Heart left ventricle (tissue), 16 donors: ENCODE results near the gene ABHD16A. TPM values are rescaled to one million over a fixed set of nuclear protein-coding genes. Genes with fewer than 3 reads are reported as not detected.

Experiments used
- ATAC-seq, 4 donors: fragments of 200-7000 bp; cut with Tn5 transposase; one replicate each; pipeline ENCODE4 v1.9.1; 2020 to 2022; ENCODE audit warnings: moderate library complexity in 4 of 4, mild to moderate bottlenecking in 3 of 4, moderate number of reproducible peaks in 1 of 4
- DNase-seq, 5 donors: peaks; one replicate each; pipeline ENCODE4 v3.0.0-alpha.2; 2020
- H3K27ac ChIP-seq, 12 donors: fragments of 200-600 bp; sonication (generic) in 4 of 12; one replicate each; pipeline versions ENCODE4 v1.5.0 to v1.8.0; 2016 to 2022; ENCODE audit warnings: mild to moderate bottlenecking in 2 of 12
- H3K27me3 ChIP-seq, 9 donors: fragments of 200-600 bp; sonication (generic) in 2 of 9; one replicate each; pipeline versions ENCODE4 v1.5.1 to v1.8.0; 2016 to 2022; ENCODE audit warnings: mild to moderate bottlenecking in 3 of 9
- H3K36me3 ChIP-seq, 9 donors: fragments of 200-600 bp; sonication (generic) in 2 of 9; one replicate each; pipeline versions ENCODE4 v1.5.0 to v1.8.0; 2018 to 2022; ENCODE audit warnings: mild to moderate bottlenecking in 2 of 9
- H3K4me1 ChIP-seq, 12 donors: fragments of 200-600 bp; sonication (generic) in 4 of 12; one replicate each; pipeline versions ENCODE4 v1.5.0 to v1.8.0; 2016 to 2022; ENCODE audit warnings: mild to moderate bottlenecking in 3 of 12
- H3K4me3 ChIP-seq, 12 donors: fragments of 200-600 bp; sonication (generic) in 4 of 12; one replicate each; pipeline versions ENCODE4 v1.5.0 to v1.8.0; 2017 to 2022; ENCODE audit warnings: mild to moderate bottlenecking in 9 of 12, moderate library complexity in 4 of 12
- H3K9me3 ChIP-seq, 12 donors: fragments of 200-600 bp; sonication (generic) in 4 of 12; one replicate each; pipeline versions ENCODE4 v1.5.0 to v1.8.0; 2016 to 2022; ENCODE audit warnings: mild to moderate bottlenecking in 1 of 12
- CTCF ChIP-seq, 12 donors: fragments of 200-600 bp; sonication (generic) in 4 of 12; IDR thresholded peaks; one replicate each; pipeline versions ENCODE4 v1.5.0 to v1.8.0; 2018 to 2022; ENCODE audit warnings: antibody characterized with exemption in 12 of 12, mild to moderate bottlenecking in 5 of 12
- POLR2A ChIP-seq, 2 donors: fragments of 450-650 bp; IDR thresholded peaks; one replicate each; pipeline ENCODE4 v1.6.1; 2017; ENCODE audit warnings: antibody characterized with exemption in 2 of 2, mild to moderate bottlenecking in 2 of 2, moderate library complexity in 2 of 2
- WGBS, 4 donors: extraction: QIAGEN DNeasy Blood & Tissue Kit in 2 of 4; methylation state at CpG; one replicate each; pipeline versions ENCODE4 v1.1.5 to v1.1.7; 2013 to 2018; 5-methylcytosine and 5-hydroxymethylcytosine counted together
- intact Hi-C, 10 donors: fragments of 100-400 bp; cut with DNase I; formaldehyde crosslinking; loops; one replicate each; pipeline versions ENCODE4 v1.11.1 to v1.14.2; 2022
- polyA plus RNA-seq, 2 donors: library from polyadenylated mRNA; stranded (reverse); fragments of 200-250 nt; gene quantifications; one replicate each; pipeline ENCODE4 v1.2.3, GENCODE V29; 2013
- total RNA-seq, 9 donors: library from RNA; depleted of rRNA in 2 of 9; stranded (reverse); fragments of >200 nt in 2 of 9; fragmentation: NEBNext Ultra II Directional in 3 of 9; extraction: Animal tissue kit (Norgen Biotek cat#: 25700) in 3 of 9; gene quantifications; one replicate each; pipeline versions ENCODE4 v1.1.0 to v1.2.4, GENCODE V29; 2016 to 2023
- donor health status: ischemic (EF 13 %, LVEDD 7.1; RV severe dilation, severe dysfunction).
- donor health status: healthy with polysubstance abuse.
- donor health status: DM: no; HTN: yes; CAD: no.
- donor health status: DM: no; HTN: no; CAD: no.
- donor health status: ischemic (EF 25% LVEDD 6.9; RV normal size, moderate dysfunction).
- donor health status: ischemic (EF 25% LVEDD 5.7; RV mildly dilated, moderate dysfunction).
- donor health status: healthy.
- donor health status: DM: yes; HTN: yes; CAD: no.
- donor health status: ischemic (EF 35%, LVEDD 5.7; RV mildly dilated, moderate dysfunction).
- donor health status: nonischemic (EF 11% LVEDD 7.7; RV severe dilation, severe dysfunction).
- donor health status: DM: yes; HTN: yes; CAD: no.
- donor health status: PGD.
- donor health status: ischemic (EF 29% LVEDD 5.4; RV normal size, mild dysfunction).
- donor health status: nonischemic (EF 23%, LVEDD 6.1; RV moderate dilation, normal function).

Gene ABHD16A
- total and polyA plus RNA-seq, 11 donors, result 16.5 to 54.7 (median 27.4) TPM

- H3K4me1 ChIP-seq, result peaks cover 9 to 60% (median 38%) of the 10 kb centered on the region in 12 donors
- TF ChIP-seq CTCF (IDR thresholded peaks at IDR 0.05) (peak in 4 of 12 donors; percentile 18 to 41 (median 34)), POLR2A (IDR thresholded peaks at IDR 0.05) (peak in 1 of 2 donors; percentile 56)
- H3K27me3 ChIP-seq, result no peaks in the 10 kb centered on the region
- H3K36me3 ChIP-seq, result peaks cover 4 to 65% (median 57%) of the 10 kb centered on the region in 9 donors
- peak within 1 kb of the TSS; percentile 83 to 97 (median 95) for H3K27ac ChIP-seq
- H3K9me3 ChIP-seq, result no peaks in the 10 kb centered on the region
- intact Hi-C loops, result loop anchor here in 3 of 10 donors (1.0 to 10.0 kb wide), 5 partner anchors 45 to 509 kb away; partner anchors contain the start of genes AGPAT1 (in 2 of the 3), RNF5 (in 2 of the 3), ATP6V1G2 (in 1 of the 3) and NELFE (in 1 of the 3)
- 0 to 1% (median 0%) methylated on average over 58 to 63 of the region's 63 CpGs for WGBS, 4 donors
- DNase-seq (peak; percentile 99), ATAC-seq (peak; percentile 90 to 94 (median 92))
- peak within 1 kb of the TSS; percentile 64 to 95 (median 83) for H3K4me3 ChIP-seq
Measured at GRCh38 chr6:31665501-31666336, 37.4 kb downstream of the ABHD16A start, which contains the start of gene CSNK2B. CSNK2B (plus strand) TSS chr6:31666080; CDS start chr6:31666832, 752 bp downstream.

- intact Hi-C loops, result loop anchor here in 3 of 10 donors (1.0 to 10.0 kb wide), 5 partner anchors 45 to 510 kb away; partner anchors contain the start of genes AGPAT1 (in 2 of the 3), RNF5 (in 2 of the 3), ATP6V1G2 (in 1 of the 3) and NELFE (in 1 of the 3)
- Histone ChIP-seq H3K9me3 (no peaks in the 10 kb centered on the region), H3K4me3 (peak within 1 kb of the TSS; percentile 64 to 95 (median 83)), H3K27ac (peak within 1 kb of the TSS; percentile 83 to 97 (median 95)), H3K4me1 (peaks cover 9 to 61% (median 40%) of the 10 kb centered on the region in 12 donors), H3K27me3 (no peaks in the 10 kb centered on the region), H3K36me3 (peaks cover 4 to 57% (median 50%) of the 10 kb centered on the region in 9 donors)
- DNase-seq, result peak; percentile 90 to 95 (median 91)
- peak; percentile 68 to 76 (median 72) for ATAC-seq
- TF ChIP-seq POLR2A (IDR thresholded peaks at IDR 0.05) (peak in 1 of 2 donors; percentile 60), CTCF (IDR thresholded peaks at IDR 0.05) (no peak)
- WGBS, 4 donors, result 0 to 1% (median 0%) methylated on average over 36 to 39 of the region's 39 CpGs
Measured at GRCh38 chr6:31664790-31665500, 38.2 kb downstream of the ABHD16A start, which contains the start of gene GPANK1. GPANK1 (minus strand) TSS chr6:31664997; CDS start chr6:31664478, 519 bp downstream.

- 8 to 10% (median 9%) methylated on average over 16 to 17 of the region's 17 CpGs for WGBS, 4 donors
- Histone ChIP-seq H3K4me1 (peaks cover 12 to 68% (median 47%) of the 10 kb centered on the region in 12 donors), H3K4me3 (peak overlapping the region; percentile 64 to 95 (median 83)), H3K36me3 (peaks cover 4 to 50% (median 42%) of the 10 kb centered on the region in 9 donors), H3K9me3 (no peaks in the 10 kb centered on the region), H3K27me3 (no peaks in the 10 kb centered on the region), H3K27ac (peak overlapping the region; percentile 83 to 97 (median 95))
- ATAC-seq (peak in 2 of 4 donors; percentile 7 to 12), DNase-seq (peak in 3 of 5 donors; percentile 52 to 63 (median 62))
- intact Hi-C loops, result loop anchor here in 3 of 10 donors (2.0 to 10.0 kb wide), 2 partner anchors 117 to 511 kb away; partner anchors contain the start of genes AGPAT1 (in 2 of the 3), RNF5 (in 2 of the 3), ATP6V1G2 (in 1 of the 3) and NFKBIL1 (in 1 of the 3)
- TF ChIP-seq POLR2A (IDR thresholded peaks at IDR 0.05) (peak in 1 of 2 donors; percentile 32), CTCF (IDR thresholded peaks at IDR 0.05) (peak in 1 of 12 donors; percentile 10)
Measured at GRCh38 chr6:31663961-31664789, 38.9 kb downstream of the ABHD16A start.
